H9 (cell line): Measurements from ENCODE around the gene TLE4. TPM values are rescaled to one million over a fixed set of nuclear protein-coding genes. Genes with fewer than 3 reads are reported as not detected.

Experiments
- DNase-seq: peaks from one replicate; pipeline ENCODE4 v3.0.0-alpha.2; 2017
- H2AFZ ChIP-seq: one replicate; pipeline ENCODE4 v1.6.1; 2013; ENCODE audit warnings: mild to moderate bottlenecking, low read length, control low read depth, moderate library complexity
- H2AK5ac ChIP-seq: 2 replicates; pipeline ENCODE4 v1.6.1; 2013; ENCODE audit warnings: low read length, control low read depth, mixed read lengths; ENCODE audit not compliant: insufficient read length
- H2BK120ac ChIP-seq: one replicate; pipeline ENCODE4 v1.6.1; 2013; ENCODE audit warnings: low read depth, mild to moderate bottlenecking, low read length, control low read depth, inconsistent platforms; ENCODE audit not compliant: poor library complexity, severe bottlenecking
- H2BK12ac ChIP-seq: 2 replicates; pipeline ENCODE4 v1.6.1; 2013; ENCODE audit warnings: low read length, control low read depth, mixed read lengths, low read depth; ENCODE audit not compliant: insufficient read length
- H2BK15ac ChIP-seq: 2 replicates; pipeline ENCODE4 v1.6.1; 2013; ENCODE audit warnings: low read depth, low read length, control low read depth
- H2BK20ac ChIP-seq: one replicate; pipeline ENCODE4 v1.6.1; 2013; ENCODE audit warnings: low read depth, mild to moderate bottlenecking, low read length, control low read depth, inconsistent platforms; ENCODE audit not compliant: poor library complexity, severe bottlenecking
- H2BK5ac ChIP-seq: 2 replicates; pipeline ENCODE4 v1.6.1; 2013; ENCODE audit warnings: low read length, control low read depth, mixed read lengths; ENCODE audit not compliant: insufficient read length
- H3K14ac ChIP-seq: 2 replicates; pipeline ENCODE4 v1.6.1; 2013; ENCODE audit warnings: low read length, control low read depth; ENCODE audit not compliant: insufficient read depth
- H3K18ac ChIP-seq: 2 replicates; pipeline ENCODE4 v1.6.1; 2013; ENCODE audit warnings: low read depth, mild to moderate bottlenecking, mixed read lengths, low read length, control low read depth; ENCODE audit not compliant: insufficient read length
- H3K23ac ChIP-seq: 2 replicates; pipeline ENCODE4 v1.6.1; 2013; ENCODE audit warnings: low read length, control low read depth, mixed read lengths, low read depth; ENCODE audit not compliant: insufficient read length
- H3K23me2 ChIP-seq: 2 replicates; pipeline ENCODE4 v1.6.1; 2013; ENCODE audit warnings: low read depth, mild to moderate bottlenecking, mixed read lengths, low read length, control low read depth; ENCODE audit not compliant: insufficient read length, poor library complexity, severe bottlenecking
- H3K27ac ChIP-seq: 2 replicates; pipeline ENCODE4 v1.5.1; 2013; ENCODE audit warnings: low read length, control low read depth, mixed read lengths, low read depth; ENCODE audit not compliant: insufficient read length
- H3K27me3 ChIP-seq: 2 replicates; pipeline ENCODE4 v1.6.1; 2013; ENCODE audit warnings: low read length, control low read depth, inconsistent platforms; ENCODE audit not compliant: insufficient read depth
- H3K4ac ChIP-seq: 2 replicates; pipeline ENCODE4 v1.6.1; 2013; ENCODE audit warnings: low read depth, mild to moderate bottlenecking, control low read depth, inconsistent platforms, low read length, moderate library complexity
- H3K4me1 ChIP-seq: 2 replicates; pipeline ENCODE4 v1.6.1; 2013; ENCODE audit warnings: low read length, control low read depth, inconsistent platforms; ENCODE audit not compliant: insufficient read depth
- H3K4me2 ChIP-seq: 2 replicates; pipeline ENCODE4 v1.6.1; 2013; ENCODE audit warnings: low read length, control low read depth, mixed read lengths; ENCODE audit not compliant: insufficient read length, insufficient read depth
- H3K56ac ChIP-seq: 2 replicates; pipeline ENCODE4 v1.6.1; 2013; ENCODE audit warnings: low read depth, mild to moderate bottlenecking, mixed read lengths, low read length, control low read depth; ENCODE audit not compliant: insufficient read length
- H3K79me1 ChIP-seq: 2 replicates; pipeline ENCODE4 v1.6.1; 2013; ENCODE audit warnings: low read depth, mild to moderate bottlenecking, moderate library complexity, low read length, control low read depth, inconsistent platforms; ENCODE audit not compliant: insufficient read depth, poor library complexity, severe bottlenecking
- H3K79me2 ChIP-seq: 2 replicates; pipeline ENCODE4 v1.6.1; 2013; ENCODE audit warnings: low read length, control low read depth, inconsistent platforms; ENCODE audit not compliant: insufficient read depth
- H3K9ac ChIP-seq: 2 replicates; pipeline ENCODE4 v1.6.1; 2013; ENCODE audit warnings: low read length, control low read depth, mixed read lengths; ENCODE audit not compliant: insufficient read length; ENCODE audit errors: extremely low read depth
- H3K9me3 ChIP-seq: one replicate; pipeline ENCODE4 v1.6.1; 2013; ENCODE audit warnings: low read depth, low read length, inconsistent platforms; ENCODE audit not compliant: control insufficient read depth
- H3T11ph ChIP-seq: one replicate; pipeline ENCODE4 v1.6.1; 2013; ENCODE audit warnings: mild to moderate bottlenecking, low read length, control low read depth, inconsistent platforms
- H4K20me1 ChIP-seq: one replicate; pipeline ENCODE4 v1.6.1; 2013; ENCODE audit not compliant: control insufficient read depth, insufficient read length, insufficient read depth
- H4K5ac ChIP-seq: 2 replicates; pipeline ENCODE4 v1.6.1; 2013; ENCODE audit warnings: low read depth, mild to moderate bottlenecking, mixed read lengths, low read length, control low read depth; ENCODE audit not compliant: insufficient read length
- H4K8ac ChIP-seq: replicated peaks from 2 replicates; pipeline ENCODE4 v1.6.1; 2013; ENCODE audit warnings: low read length, control low read depth, mixed read lengths, low read depth; ENCODE audit not compliant: insufficient read length
- H4K91ac ChIP-seq: 2 replicates; pipeline ENCODE4 v1.6.1; 2013; ENCODE audit warnings: low read depth, mild to moderate bottlenecking, moderate library complexity, mixed read lengths, low read length, control low read depth; ENCODE audit not compliant: insufficient read length
- H3K27ac Mint-ChIP-seq, 3 experiments: 2 replicates in 2 of 3; 3 replicates in 1 of 3; pipeline ENCODE4 v1.8.0; 2020 to 2021; ENCODE audit warnings: mixed read lengths in 3 of 3, mild to moderate bottlenecking in 1 of 3, moderate library complexity in 1 of 3
- H3K27me3 Mint-ChIP-seq: 2 replicates; pipeline ENCODE4 v1.8.0; 2021; ENCODE audit warnings: low read depth, mild to moderate bottlenecking, moderate library complexity, mixed read lengths
- H3K36me3 Mint-ChIP-seq, 3 experiments: 2 replicates in 2 of 3; 3 replicates in 1 of 3; pipeline ENCODE4 v1.8.0; 2020 to 2021; ENCODE audit warnings: low read depth in 3 of 3, mixed read lengths in 3 of 3; ENCODE audit not compliant: insufficient read depth in 1 of 3
- H3K4me1 Mint-ChIP-seq, 2 experiments: 2 replicates each; pipeline ENCODE4 v1.8.0; 2020; ENCODE audit warnings: mixed read lengths in 2 of 2
- H3K4me3 Mint-ChIP-seq, 2 experiments: 2 replicates in 1 of 2; 3 replicates in 1 of 2; pipeline ENCODE4 v1.8.0; 2020 to 2021; ENCODE audit warnings: mild to moderate bottlenecking in 2 of 2, mixed read lengths in 2 of 2, moderate library complexity in 1 of 2
- H3K9me3 Mint-ChIP-seq, 2 experiments: 2 replicates in 1 of 2; 3 replicates in 1 of 2; pipeline ENCODE4 v1.8.0; 2020; ENCODE audit warnings: mild to moderate bottlenecking in 2 of 2, mixed read lengths in 2 of 2, moderate library complexity in 1 of 2
- CTCF ChIP-seq: fragments of 200-600 bp; sonication (generic); conservative IDR thresholded peaks from 3 replicates; pipeline ENCODE4 v1.8.0; 2021; ENCODE audit warnings: antibody characterized with exemption, mild to moderate bottlenecking
- total RNA-seq: library from RNA; stranded (reverse); gene quantifications from 2 replicates; pipeline ENCODE4 v1.2.1, GENCODE V29; 2021

The TLE4 gene
- total RNA-seq, 1 experiment from 2014 or later: 35.1 TPM

GRCh38 chr9:79757074-79757473 is 185.3 kb downstream of the TLE4 start:
- Histone ChIP-seq H2BK20ac (no peak overlapping the region), H3K56ac (no peak overlapping the region), H2BK120ac (no peak overlapping the region), H4K20me1 (no peaks in the 10 kb centered on the region), H2AFZ (no peak overlapping the region), H3K23ac (no peak overlapping the region), H3K14ac (no peak overlapping the region), H3K4me1 (no peaks in the 10 kb centered on the region), H3K4me2 (no peak overlapping the region), H3T11ph (no peak overlapping the region), H2BK12ac (no peak overlapping the region), H4K5ac (no peak overlapping the region), H3K79me1 (no peaks in the 10 kb centered on the region), H2AK5ac (no peak overlapping the region), H3K27me3 (no peaks in the 10 kb centered on the region), H2BK5ac (no peak overlapping the region), H3K18ac (no peak overlapping the region), H4K8ac (no peak overlapping the region), H3K23me2 (no peaks in the 10 kb centered on the region), H3K27ac (no peak overlapping the region), H3K9ac (no peak overlapping the region), H3K9me3 (no peaks in the 10 kb centered on the region), H4K91ac (no peak overlapping the region), H2BK15ac (no peak overlapping the region), H3K4ac (no peak overlapping the region), H3K79me2 (no peaks in the 10 kb centered on the region)
- DNase-seq: no peak
- no peak for TF ChIP-seq CTCF
- H3K27me3 Mint-ChIP-seq: peaks cover 1% of the 10 kb centered on the region; the same call in 1 of the 2 replicates
- no peak overlapping the region for H3K27ac Mint-ChIP-seq
- no peak overlapping the region for H3K4me3 Mint-ChIP-seq
- H3K36me3 Mint-ChIP-seq: peaks cover 4 to 10% (median 4%) of the 10 kb centered on the region in 3 experiments; a peak in 5 of 7 replicates
- H3K9me3 Mint-ChIP-seq: peaks cover 10% of the 10 kb centered on the region in 2 experiments
- H3K4me1 Mint-ChIP-seq: no peaks in the 10 kb centered on the region
